SU-DHL-6 (cell line): ENCODE measurements around the gene KLK2.

Source experiments
- CTCF ChIP-seq: fragments of 200-600 bp; sonication (generic); IDR thresholded peaks from one replicate; pipeline ENCODE4 v1.5.1; 2017; ENCODE audit warnings: antibody characterized with exemption, mild to moderate bottlenecking, low read length, moderate library complexity; ENCODE audit not compliant: insufficient read depth, poor library complexity, severe bottlenecking
- EZH2phosphoT487 ChIP-seq: fragments of 200-600 bp; sonication (generic), shearing (Covaris generic); conservative IDR thresholded peaks from 2 replicates; pipeline ENCODE4 v1.6.1; 2018; ENCODE audit warnings: mild to moderate bottlenecking, antibody characterized with exemption, low read length, moderate library complexity, mixed read lengths

- TF ChIP-seq CTCF (no peak), EZH2phosphoT487 (no peak)
Observed at GRCh38 chr19:50916069-50916468, 42.8 kb downstream of the KLK2 start.
